B cell (primary cell): Measurements from ENCODE around the gene HIRIP3. TPM values are rescaled to one million over a fixed set of nuclear protein-coding genes. Genes with fewer than 3 reads are reported as not detected.

Experiments
- ATAC-seq: fragments of 200-7000 bp; cut with Tn5 transposase; one replicate; pipeline ENCODE4 v1.10.0; 2021; ENCODE audit warnings: low read depth, mild to moderate bottlenecking, moderate number of reproducible peaks, moderate library complexity
- CTCF ChIA-PET: fragments of 350-600 bp; sonication (Branson Sonifier 250); formaldehyde crosslinking; loops from one replicate; lab custom pipeline; 2021; ENCODE audit warnings: antibody characterized with exemption, inconsistent platforms; lab: Charles Lee
- POLR2A ChIA-PET: fragments of 350-600 bp; sonication (Branson Sonifier 250); formaldehyde crosslinking; loops from one replicate; lab custom pipeline; 2021; ENCODE audit warnings: antibody characterized with exemption; lab: Charles Lee
- DNase-seq: peaks from one replicate; pipeline ENCODE4 v3.0.0; 2013
- H2AFZ ChIP-seq: 2 replicates; pipeline ENCODE4 v1.6.1; 2012; ENCODE audit warnings: mild to moderate bottlenecking, low read depth, low read length; ENCODE audit not compliant: insufficient read depth, poor library complexity, severe bottlenecking
- H3K27ac ChIP-seq, 2 donors: 1 replicate in 1 of 2; 2 replicates in 1 of 2; pipeline ENCODE4 v1.5.1; 2012 to 2013; ENCODE audit warnings: low read length in 2 of 2, mild to moderate bottlenecking in 2 of 2, moderate library complexity in 1 of 2
- H3K27me3 ChIP-seq, 4 experiments: fragments of 200-600 bp in 1 of 4; sonication (generic) in 1 of 4; replicated peaks in 1 of 4; 1 replicate in 2 of 4; 2 replicates in 2 of 4; pipeline versions ENCODE4 v1.6.1 to v1.7.0; 2013 to 2016; ENCODE audit warnings: low read length in 3 of 4, mild to moderate bottlenecking in 2 of 4, mixed read lengths in 1 of 4, moderate library complexity in 1 of 4; ENCODE audit not compliant: insufficient read depth in 4 of 4, control insufficient read depth in 3 of 4; ENCODE audit errors: control extremely low read depth in 1 of 4
- H3K36me3 ChIP-seq, 2 experiments: replicated peaks in 1 of 2; 1 replicate in 1 of 2; 2 replicates in 1 of 2; pipeline versions ENCODE4 v1.6.1 to v1.7.1; 2013; ENCODE audit warnings: low read length in 1 of 2; ENCODE audit not compliant: insufficient read depth in 2 of 2, control insufficient read depth in 1 of 2; ENCODE audit errors: control extremely low read depth in 1 of 2, extremely low read depth in 1 of 2
- H3K4me1 ChIP-seq, 2 donors: fragments of 200-600 bp in 1 of 2; sonication (generic) in 1 of 2; 1 replicate in 1 of 2; 2 replicates in 1 of 2; pipeline versions ENCODE4 v1.5.1 to v1.6.1; 2013 to 2017; ENCODE audit warnings: low read length in 2 of 2; ENCODE audit not compliant: control insufficient read depth in 2 of 2, insufficient read depth in 2 of 2
- H3K4me2 ChIP-seq: replicated peaks from 2 replicates; pipeline ENCODE3; 2012; ENCODE audit warnings: mild to moderate bottlenecking, low read depth, low read length; ENCODE audit not compliant: poor library complexity, severe bottlenecking
- H3K4me3 ChIP-seq, 5 experiments: fragments of 200-600 bp in 1 of 5; sonication (generic) in 1 of 5; 1 replicate in 3 of 5; 2 replicates in 2 of 5; pipeline versions ENCODE4 v1.5.1 to v1.7.0; 2011 to 2016; ENCODE audit warnings: low read length in 4 of 5, mild to moderate bottlenecking in 4 of 5, low read depth in 2 of 5, control low read depth in 1 of 5, moderate library complexity in 1 of 5; ENCODE audit not compliant: insufficient read depth in 1 of 5; ENCODE audit errors: control extremely low read depth in 1 of 5, extremely low read depth in 1 of 5
- H3K79me2 ChIP-seq: fragments of 200-600 bp; sonication (generic); one replicate; pipeline ENCODE4 v1.6.0; 2016; ENCODE audit warnings: low read length; ENCODE audit not compliant: control insufficient read depth, insufficient read depth
- H3K9ac ChIP-seq: fragments of 200-600 bp; sonication (generic); 2 replicates; pipeline ENCODE4 v1.6.1; 2017; ENCODE audit warnings: mild to moderate bottlenecking, low read length, moderate library complexity
- H3K9me3 ChIP-seq, 3 donors: one replicate each; pipeline versions ENCODE4 v1.6.1 to v1.7.1; 2013; ENCODE audit warnings: low read length in 2 of 3; ENCODE audit not compliant: control insufficient read depth in 2 of 3, insufficient read depth in 1 of 3; ENCODE audit errors: control extremely low read depth in 1 of 3
- H4K20me1 ChIP-seq: 2 replicates; pipeline ENCODE4 v1.6.0; 2012; ENCODE audit warnings: mild to moderate bottlenecking, low read length; ENCODE audit not compliant: insufficient read depth, control insufficient read depth, poor library complexity, severe bottlenecking
- H3K27ac Mint-ChIP-seq: one replicate; pipeline ENCODE4 v1.8.0; 2021; ENCODE audit warnings: mixed read lengths
- H3K27me3 Mint-ChIP-seq: one replicate; pipeline ENCODE4 v1.8.0; 2021; ENCODE audit warnings: mixed read lengths
- H3K4me1 Mint-ChIP-seq: one replicate; pipeline ENCODE4 v1.8.0; 2021; ENCODE audit warnings: mixed read lengths
- H3K4me3 Mint-ChIP-seq: one replicate; pipeline ENCODE4 v1.8.0; 2021; ENCODE audit warnings: mixed read lengths
- H3K9me3 Mint-ChIP-seq: one replicate; pipeline ENCODE4 v1.8.0; 2022; ENCODE audit warnings: mixed read lengths; ENCODE audit not compliant: insufficient read depth
- EZH2 ChIP-seq: IDR thresholded peaks from 2 replicates; pipeline ENCODE4 v1.6.1; 2012; ENCODE audit warnings: borderline replicate concordance, low read depth, mild to moderate bottlenecking, moderate library complexity, low read length; ENCODE audit not compliant: insufficient read depth, poor library complexity, severe bottlenecking
- WGBS: methylation state at CpG from one replicate; pipeline ENCODE4 v1.1.5; 2013; ENCODE audit warnings: missing lambda C conversion rate; ENCODE audit not compliant: insufficient coverage; 5-methylcytosine and 5-hydroxymethylcytosine counted together
- intact Hi-C: fragments of 100-400 bp; cut with micrococcal nuclease; formaldehyde crosslinking; loops from one replicate; pipeline ENCODE4 v1.10.0; 2022
- polyA plus RNA-seq: library from polyadenylated mRNA; depleted of rRNA; stranded (reverse); fragments of >200 nt; gene quantifications from 2 replicates; pipeline ENCODE4 v1.2.3, GENCODE V29; 2012
- total RNA-seq, 2 donors: library from RNA; stranded (reverse); fragments of 120-200 nt in 1 of 2; gene quantifications; 1 replicate in 1 of 2; 2 replicates in 1 of 2; pipeline versions ENCODE4 v1.2.3 to v1.2.4, GENCODE V29; 2013 to 2022
- TF ChIP-seq, protein P1 (sequence below): fragments of 200-600 bp; IDR thresholded peaks from one replicate; pipeline ENCODE4 v1.8.0; 2022; ENCODE audit warnings: antibody characterized with exemption, mild to moderate bottlenecking

HIRIP3 gene
- total and polyA plus RNA-seq, 2 donors (not counting 1 experiment from before 2014, with no cell fraction given) = 12.2 to 13.9 TPM

- H3K4me1 Mint-ChIP-seq = peaks cover 13% of the 10 kb centered on the region
- POLR2A ChIA-PET = interaction anchor here (0.5 kb wide), 1 partner anchor 306 kb away, joined by 4 read pairs; no protein-coding TSS in a partner anchor
- Histone ChIP-seq H3K4me3 (no peak overlapping the region), H3K27me3 (peaks cover 0 to 23% (median 10%) of the 10 kb centered on the region in 4 experiments), H3K9me3 (peaks cover 0 to 10% (median 0%) of the 10 kb centered on the region in 3 donors), H3K27ac (no peak overlapping the region), H3K79me2 (peaks cover 2% of the 10 kb centered on the region), H3K4me2 (no peak overlapping the region), H3K36me3 (peaks cover 0 to 12% of the 10 kb centered on the region in 2 experiments), H2AFZ (no peak overlapping the region), H4K20me1 (no peaks in the 10 kb centered on the region), H3K4me1 (peaks cover 21 to 26% of the 10 kb centered on the region in 2 donors), H3K9ac (no peak overlapping the region)
- TF ChIP-seq, protein P1, sequence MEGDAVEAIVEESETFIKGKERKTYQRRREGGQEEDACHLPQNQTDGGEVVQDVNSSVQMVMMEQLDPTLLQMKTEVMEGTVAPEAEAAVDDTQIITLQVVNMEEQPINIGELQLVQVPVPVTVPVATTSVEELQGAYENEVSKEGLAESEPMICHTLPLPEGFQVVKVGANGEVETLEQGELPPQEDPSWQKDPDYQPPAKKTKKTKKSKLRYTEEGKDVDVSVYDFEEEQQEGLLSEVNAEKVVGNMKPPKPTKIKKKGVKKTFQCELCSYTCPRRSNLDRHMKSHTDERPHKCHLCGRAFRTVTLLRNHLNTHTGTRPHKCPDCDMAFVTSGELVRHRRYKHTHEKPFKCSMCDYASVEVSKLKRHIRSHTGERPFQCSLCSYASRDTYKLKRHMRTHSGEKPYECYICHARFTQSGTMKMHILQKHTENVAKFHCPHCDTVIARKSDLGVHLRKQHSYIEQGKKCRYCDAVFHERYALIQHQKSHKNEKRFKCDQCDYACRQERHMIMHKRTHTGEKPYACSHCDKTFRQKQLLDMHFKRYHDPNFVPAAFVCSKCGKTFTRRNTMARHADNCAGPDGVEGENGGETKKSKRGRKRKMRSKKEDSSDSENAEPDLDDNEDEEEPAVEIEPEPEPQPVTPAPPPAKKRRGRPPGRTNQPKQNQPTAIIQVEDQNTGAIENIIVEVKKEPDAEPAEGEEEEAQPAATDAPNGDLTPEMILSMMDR = no peak
- TF ChIP-seq EZH2 = no peak
- 95% methylated on average over 30 of the region's 34 CpGs for WGBS
- H3K4me3 Mint-ChIP-seq = no peak overlapping the region
- ATAC-seq (no peak), DNase-seq (no peak)
- H3K27me3 Mint-ChIP-seq = peaks cover 14% of the 10 kb centered on the region
- no peak overlapping the region for H3K27ac Mint-ChIP-seq
- H3K9me3 Mint-ChIP-seq = no peaks in the 10 kb centered on the region
- intact Hi-C loops = no loop called here
- CTCF ChIA-PET = interaction anchor here (1.2 to 3.2 kb wide), 4 partner anchors 24 to 307 kb away, joined by 3 to 17 read pairs (median 6); partner anchors contain the start of genes TLCD3B and TMEM219
Measured at GRCh38 chr16:30006659-30007377, 11.4 kb upstream of the HIRIP3 start.

- H3K9ac ChIP-seq = no peak overlapping the region
- DNase-seq (no peak), ATAC-seq (no peak)
- peaks cover 0 to 19% of the 10 kb centered on the region in 2 experiments for H3K36me3 ChIP-seq
- ChIA-PET POLR2A (interaction anchor here (0.5 to 2.4 kb wide), 3 partner anchors 9 to 305 kb away, joined by 4 to 9 read pairs (median 4); partner anchors contain the start of gene MAZ), CTCF (interaction anchor here (0.6 to 3.2 kb wide), 15 partner anchors 9 to 364 kb away, joined by 3 to 17 read pairs (median 4); partner anchors contain the start of genes HIRIP3, TLCD3B and TMEM219)
- H3K27ac ChIP-seq = no peak overlapping the region
- TF ChIP-seq, protein P1 = no peak
- no peak for TF ChIP-seq EZH2
- H3K27me3 Mint-ChIP-seq = peaks cover 13% of the 10 kb centered on the region
- no peak overlapping the region for H2AFZ ChIP-seq
- H3K79me2 ChIP-seq = peaks cover 2% of the 10 kb centered on the region
- H3K27ac Mint-ChIP-seq = no peak overlapping the region
- peaks cover 14 to 21% of the 10 kb centered on the region in 2 donors for H3K4me1 ChIP-seq
- peaks cover 5% of the 10 kb centered on the region for H4K20me1 ChIP-seq
- H3K9me3 ChIP-seq = peaks cover 0 to 7% (median 0%) of the 10 kb centered on the region in 3 donors
- H3K4me2 ChIP-seq = no peak overlapping the region
- peaks cover 11% of the 10 kb centered on the region for H3K4me1 Mint-ChIP-seq
- H3K4me3 ChIP-seq = no peak overlapping the region
- no peaks in the 10 kb centered on the region for H3K9me3 Mint-ChIP-seq
- intact Hi-C loops = no loop called here
- peaks cover 0 to 17% (median 5%) of the 10 kb centered on the region in 4 experiments for H3K27me3 ChIP-seq
- WGBS = 94% methylated on average over 18 of the region's 18 CpGs
- no peak overlapping the region for H3K4me3 Mint-ChIP-seq
Measured at GRCh38 chr16:30006095-30006473, 10.7 kb upstream of the HIRIP3 start.
